PC-9 (cell line): ENCODE measurements around the gene CEBPA.

Source experiments
- CTCF ChIP-seq: fragments of 200-600 bp; sonication (generic); conservative IDR thresholded peaks from 2 replicates; pipeline ENCODE4 v1.6.1; 2017; ENCODE audit warnings: mixed run types, antibody characterized with exemption, mild to moderate bottlenecking, moderate library complexity
- EZH2 ChIP-seq: fragments of 200-600 bp; sonication (generic); IDR thresholded peaks from 2 replicates; pipeline ENCODE4 v1.8.0; 2017; ENCODE audit warnings: antibody characterized with exemption, low read depth

GRCh38 chr19:33304760-33305647 is 2.7 kb upstream of the CEBPA start:
- TF ChIP-seq CTCF (no peak), EZH2 (no peak)
